B cell (primary cell): ENCODE measurements around the gene MACROH2A1. TPM values are rescaled to one million over a fixed set of nuclear protein-coding genes. Genes with fewer than 3 reads are reported as not detected.

Experiments
- ATAC-seq: fragments of 200-7000 bp; cut with Tn5 transposase; one replicate; pipeline ENCODE4 v1.10.0; 2021; ENCODE audit warnings: low read depth, mild to moderate bottlenecking, moderate number of reproducible peaks, moderate library complexity
- CTCF ChIA-PET: fragments of 350-600 bp; sonication (Branson Sonifier 250); formaldehyde crosslinking; loops from one replicate; lab custom pipeline; 2021; ENCODE audit warnings: antibody characterized with exemption, inconsistent platforms; lab: Charles Lee
- POLR2A ChIA-PET: fragments of 350-600 bp; sonication (Branson Sonifier 250); formaldehyde crosslinking; loops from one replicate; lab custom pipeline; 2021; ENCODE audit warnings: antibody characterized with exemption; lab: Charles Lee
- DNase-seq: peaks from one replicate; pipeline ENCODE4 v3.0.0; 2013
- H2AFZ ChIP-seq: 2 replicates; pipeline ENCODE4 v1.6.1; 2012; ENCODE audit warnings: mild to moderate bottlenecking, low read depth, low read length; ENCODE audit not compliant: insufficient read depth, poor library complexity, severe bottlenecking
- H3K27ac ChIP-seq, 2 donors: 1 replicate in 1 of 2; 2 replicates in 1 of 2; pipeline ENCODE4 v1.5.1; 2012 to 2013; ENCODE audit warnings: low read length in 2 of 2, mild to moderate bottlenecking in 2 of 2, moderate library complexity in 1 of 2
- H3K27me3 ChIP-seq, 4 experiments: fragments of 200-600 bp in 1 of 4; sonication (generic) in 1 of 4; replicated peaks in 1 of 4; 1 replicate in 2 of 4; 2 replicates in 2 of 4; pipeline versions ENCODE4 v1.6.1 to v1.7.0; 2013 to 2016; ENCODE audit warnings: low read length in 3 of 4, mild to moderate bottlenecking in 2 of 4, mixed read lengths in 1 of 4, moderate library complexity in 1 of 4; ENCODE audit not compliant: insufficient read depth in 4 of 4, control insufficient read depth in 3 of 4; ENCODE audit errors: control extremely low read depth in 1 of 4
- H3K36me3 ChIP-seq, 2 experiments: replicated peaks in 1 of 2; 1 replicate in 1 of 2; 2 replicates in 1 of 2; pipeline versions ENCODE4 v1.6.1 to v1.7.1; 2013; ENCODE audit warnings: low read length in 1 of 2; ENCODE audit not compliant: insufficient read depth in 2 of 2, control insufficient read depth in 1 of 2; ENCODE audit errors: control extremely low read depth in 1 of 2, extremely low read depth in 1 of 2
- H3K4me1 ChIP-seq, 2 donors: fragments of 200-600 bp in 1 of 2; sonication (generic) in 1 of 2; 1 replicate in 1 of 2; 2 replicates in 1 of 2; pipeline versions ENCODE4 v1.5.1 to v1.6.1; 2013 to 2017; ENCODE audit warnings: low read length in 2 of 2; ENCODE audit not compliant: control insufficient read depth in 2 of 2, insufficient read depth in 2 of 2
- H3K4me2 ChIP-seq: replicated peaks from 2 replicates; pipeline ENCODE3; 2012; ENCODE audit warnings: mild to moderate bottlenecking, low read depth, low read length; ENCODE audit not compliant: poor library complexity, severe bottlenecking
- H3K4me3 ChIP-seq, 5 experiments: fragments of 200-600 bp in 1 of 5; sonication (generic) in 1 of 5; 1 replicate in 3 of 5; 2 replicates in 2 of 5; pipeline versions ENCODE4 v1.5.1 to v1.7.0; 2011 to 2016; ENCODE audit warnings: low read length in 4 of 5, mild to moderate bottlenecking in 4 of 5, low read depth in 2 of 5, control low read depth in 1 of 5, moderate library complexity in 1 of 5; ENCODE audit not compliant: insufficient read depth in 1 of 5; ENCODE audit errors: control extremely low read depth in 1 of 5, extremely low read depth in 1 of 5
- H3K79me2 ChIP-seq: fragments of 200-600 bp; sonication (generic); one replicate; pipeline ENCODE4 v1.6.0; 2016; ENCODE audit warnings: low read length; ENCODE audit not compliant: control insufficient read depth, insufficient read depth
- H3K9ac ChIP-seq: fragments of 200-600 bp; sonication (generic); 2 replicates; pipeline ENCODE4 v1.6.1; 2017; ENCODE audit warnings: mild to moderate bottlenecking, low read length, moderate library complexity
- H3K9me3 ChIP-seq, 3 donors: one replicate each; pipeline versions ENCODE4 v1.6.1 to v1.7.1; 2013; ENCODE audit warnings: low read length in 2 of 3; ENCODE audit not compliant: control insufficient read depth in 2 of 3, insufficient read depth in 1 of 3; ENCODE audit errors: control extremely low read depth in 1 of 3
- H4K20me1 ChIP-seq: 2 replicates; pipeline ENCODE4 v1.6.0; 2012; ENCODE audit warnings: mild to moderate bottlenecking, low read length; ENCODE audit not compliant: insufficient read depth, control insufficient read depth, poor library complexity, severe bottlenecking
- H3K27ac Mint-ChIP-seq: one replicate; pipeline ENCODE4 v1.8.0; 2021; ENCODE audit warnings: mixed read lengths
- H3K27me3 Mint-ChIP-seq: one replicate; pipeline ENCODE4 v1.8.0; 2021; ENCODE audit warnings: mixed read lengths
- H3K4me1 Mint-ChIP-seq: one replicate; pipeline ENCODE4 v1.8.0; 2021; ENCODE audit warnings: mixed read lengths
- H3K4me3 Mint-ChIP-seq: one replicate; pipeline ENCODE4 v1.8.0; 2021; ENCODE audit warnings: mixed read lengths
- H3K9me3 Mint-ChIP-seq: one replicate; pipeline ENCODE4 v1.8.0; 2022; ENCODE audit warnings: mixed read lengths; ENCODE audit not compliant: insufficient read depth
- CTCF ChIP-seq: fragments of 200-600 bp; IDR thresholded peaks from one replicate; pipeline ENCODE4 v1.8.0; 2022; ENCODE audit warnings: antibody characterized with exemption, mild to moderate bottlenecking
- EZH2 ChIP-seq: IDR thresholded peaks from 2 replicates; pipeline ENCODE4 v1.6.1; 2012; ENCODE audit warnings: borderline replicate concordance, low read depth, mild to moderate bottlenecking, moderate library complexity, low read length; ENCODE audit not compliant: insufficient read depth, poor library complexity, severe bottlenecking
- WGBS: methylation state at CpG from one replicate; pipeline ENCODE4 v1.1.5; 2013; ENCODE audit warnings: missing lambda C conversion rate; ENCODE audit not compliant: insufficient coverage; 5-methylcytosine and 5-hydroxymethylcytosine counted together
- intact Hi-C: fragments of 100-400 bp; cut with micrococcal nuclease; formaldehyde crosslinking; loops from one replicate; pipeline ENCODE4 v1.10.0; 2022
- polyA plus RNA-seq: library from polyadenylated mRNA; depleted of rRNA; stranded (reverse); fragments of >200 nt; gene quantifications from 2 replicates; pipeline ENCODE4 v1.2.3, GENCODE V29; 2012
- total RNA-seq, 2 donors: library from RNA; stranded (reverse); fragments of 120-200 nt in 1 of 2; gene quantifications; 1 replicate in 1 of 2; 2 replicates in 1 of 2; pipeline versions ENCODE4 v1.2.3 to v1.2.4, GENCODE V29; 2013 to 2022

Gene MACROH2A1
- total and polyA plus RNA-seq, 2 donors (not counting 1 experiment from before 2014, with no cell fraction given), result 80.1 to 99.7 TPM

- ChIA-PET POLR2A (no interaction called here), CTCF (interaction anchor here (0.6 to 2.6 kb wide), 3 partner anchors 16 to 164 kb away, joined by 3 to 13 read pairs (median 4); no protein-coding TSS in a partner anchor)
- no peaks in the 10 kb centered on the region for H3K9me3 Mint-ChIP-seq
- TF ChIP-seq CTCF (no peak), EZH2 (no peak)
- Histone ChIP-seq H3K27me3 (peaks cover 0 to 20% (median 0%) of the 10 kb centered on the region in 4 experiments), H3K4me2 (no peak overlapping the region), H3K9me3 (no peaks in the 10 kb centered on the region), H3K79me2 (no peaks in the 10 kb centered on the region), H3K4me3 (no peak overlapping the region), H3K36me3 (no peaks in the 10 kb centered on the region), H2AFZ (peak overlapping the region; percentile 32), H4K20me1 (no peaks in the 10 kb centered on the region), H3K9ac (no peak overlapping the region), H3K4me1 (peaks cover 14 to 34% of the 10 kb centered on the region in 2 donors), H3K27ac (no peak overlapping the region)
- intact Hi-C loops, result no loop called here
- H3K27ac Mint-ChIP-seq, result no peak overlapping the region
- ATAC-seq, result no peak
- no peak for DNase-seq
- peaks cover 23% of the 10 kb centered on the region for H3K4me1 Mint-ChIP-seq
- 4% methylated on average over 10 of the region's 11 CpGs for WGBS
- H3K27me3 Mint-ChIP-seq, result peaks cover 20% of the 10 kb centered on the region
- H3K4me3 Mint-ChIP-seq, result no peak overlapping the region
Measured at GRCh38 chr5:135441350-135441831, 42.4 kb upstream of the MACROH2A1 start.

GRCh38 chr5:135440916-135441315, 41.9 kb upstream of the MACROH2A1 start:
- intact Hi-C loops, result no loop called here
- Histone ChIP-seq H3K9me3 (no peaks in the 10 kb centered on the region), H3K4me2 (no peak overlapping the region), H3K79me2 (no peaks in the 10 kb centered on the region), H3K27me3 (peaks cover 0 to 18% (median under 1%) of the 10 kb centered on the region in 4 experiments), H3K36me3 (no peaks in the 10 kb centered on the region), H3K9ac (no peak overlapping the region), H4K20me1 (no peaks in the 10 kb centered on the region), H2AFZ (peak overlapping the region; percentile 32), H3K4me3 (no peak overlapping the region), H3K4me1 (peaks cover 14 to 34% of the 10 kb centered on the region in 2 donors), H3K27ac (no peak overlapping the region)
- ATAC-seq (no peak), DNase-seq (no peak)
- Mint-ChIP-seq H3K9me3 (no peaks in the 10 kb centered on the region), H3K4me1 (peaks cover 25% of the 10 kb centered on the region), H3K27me3 (peaks cover 16% of the 10 kb centered on the region), H3K4me3 (no peak overlapping the region), H3K27ac (no peak overlapping the region)
- CTCF ChIA-PET, result interaction anchor here (0.7 to 2.6 kb wide), 2 partner anchors 16 to 20 kb away, joined by 4 to 13 read pairs; no protein-coding TSS in a partner anchor
- TF ChIP-seq CTCF, result no peak
- POLR2A ChIA-PET, result no interaction called here
- 42% methylated on average over 3 of the region's 6 CpGs for WGBS
